ENCODE data around the gene PPP2CA. TPM values are rescaled to one million over a fixed set of nuclear protein-coding genes. Genes with fewer than 3 reads are reported as not detected.

PPP2CA gene
- total and polyA plus RNA-seq, 9 of the 15 experiments (the other 6 are each of a cell fraction or from before 2014, with no cell fraction given): 23.0 to 257 (median 109) TPM

- no peak for TF ChIP-seq STAT6 (CRISPR knock-in tag; IDR thresholded peaks at IDR 0.05)
- TF ChIP-seq, protein P1, sequence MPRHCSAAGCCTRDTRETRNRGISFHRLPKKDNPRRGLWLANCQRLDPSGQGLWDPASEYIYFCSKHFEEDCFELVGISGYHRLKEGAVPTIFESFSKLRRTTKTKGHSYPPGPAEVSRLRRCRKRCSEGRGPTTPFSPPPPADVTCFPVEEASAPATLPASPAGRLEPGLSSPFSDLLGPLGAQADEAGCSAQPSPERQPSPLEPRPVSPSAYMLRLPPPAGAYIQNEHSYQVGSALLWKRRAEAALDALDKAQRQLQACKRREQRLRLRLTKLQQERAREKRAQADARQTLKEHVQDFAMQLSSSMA (CRISPR knock-in tag; IDR thresholded peaks at IDR 0.05): no peak
- no peak for TF ChIP-seq MXI1 (IDR thresholded peaks at IDR 0.05; ENCODE audit: low read depth, low read length)
- TF ChIP-seq ARID3B (CRISPR knock-in tag; IDR thresholded peaks at IDR 0.05; ENCODE audit: borderline replicate concordance): no peak
- TF ChIP-seq ATF4 (CRISPR knock-in tag; IDR thresholded peaks at IDR 0.05): peak; percentile 97
- no peak for TF ChIP-seq IRF1 (CRISPR knock-in tag; IDR thresholded peaks at IDR 0.05; ENCODE audit: borderline replicate concordance)
- TF ChIP-seq IRF9 (tag; IDR thresholded peaks at IDR 0.05): peak; percentile 51
- TF ChIP-seq SAP30 (IDR thresholded peaks at IDR 0.05; ENCODE audit: borderline replicate concordance, insufficient read depth, low read depth, low read length, poor library complexity, severe bottlenecking): no peak
- no peak for TF ChIP-seq CTCF (IDR thresholded peaks at IDR 0.05 in 2 of 3, conservative IDR thresholded peaks at IDR 0.05 in 1 of 3; ENCODE audit: insufficient read depth in 2 of 3, low read depth in 1 of 3, low read length in 3 of 3)
- TF ChIP-seq FOXM1 (IDR thresholded peaks at IDR 0.05; ENCODE audit: low read depth): no peak
- TF ChIP-seq FOXM1 (CRISPR knock-in tag; IDR thresholded peaks at IDR 0.05; ENCODE audit: low read depth): no peak
- no peak for TF ChIP-seq GATAD2A (IDR thresholded peaks at IDR 0.05)
- TF ChIP-seq, protein P2, sequence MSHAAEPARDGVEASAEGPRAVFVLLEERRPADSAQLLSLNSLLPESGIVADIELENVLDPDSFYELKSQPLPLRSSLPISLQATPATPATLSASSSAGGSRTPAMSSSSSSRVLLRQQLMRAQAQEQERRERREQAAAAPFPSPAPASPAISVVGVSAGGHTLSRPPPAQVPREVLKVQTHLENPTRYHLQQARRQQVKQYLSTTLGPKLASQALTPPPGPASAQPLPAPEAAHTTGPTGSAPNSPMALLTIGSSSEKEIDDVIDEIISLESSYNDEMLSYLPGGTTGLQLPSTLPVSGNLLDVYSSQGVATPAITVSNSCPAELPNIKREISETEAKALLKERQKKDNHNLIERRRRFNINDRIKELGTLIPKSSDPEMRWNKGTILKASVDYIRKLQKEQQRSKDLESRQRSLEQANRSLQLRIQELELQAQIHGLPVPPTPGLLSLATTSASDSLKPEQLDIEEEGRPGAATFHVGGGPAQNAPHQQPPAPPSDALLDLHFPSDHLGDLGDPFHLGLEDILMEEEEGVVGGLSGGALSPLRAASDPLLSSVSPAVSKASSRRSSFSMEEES (CRISPR knock-in tag; IDR thresholded peaks at IDR 0.05): no peak
Observed at GRCh38 chr5:134249469-134250379, 23.9 kb upstream of the PPP2CA start (continued).

Measured in K562 (cell line).